ENCODE results near the gene KRT15. TPM values are rescaled to one million over a fixed set of nuclear protein-coding genes. Genes with fewer than 3 reads are reported as not detected.

The KRT15 gene
- total and polyA plus RNA-seq, 2 of the 4 experiments (the other 2 are of a cell fraction): 2.9 to 5.3 TPM

- Histone ChIP-seq H3K14ac (replicated peaks; ENCODE audit: low read depth, low read length) (no peak overlapping the region; the same call in 1 of the 2 replicates), H3K27ac (ENCODE audit: insufficient read depth, low read length) (no peak overlapping the region), H2AFZ (replicated peaks; ENCODE audit: low read length, poor library complexity) (peak overlapping the region; percentile 58), H3K36me3 (ENCODE audit: control insufficient read depth, insufficient read depth, low read length) (no peaks in the 10 kb centered on the region), H2BK15ac (ENCODE audit: low read depth, low read length) (no peak overlapping the region), H3K9ac (ENCODE audit: low read depth, low read length) (no peak overlapping the region), H2BK20ac (ENCODE audit: low read depth, low read length) (peak overlapping the region; percentile 11; the same call in 1 of the 2 replicates), H4K8ac (ENCODE audit: low read depth in 2 of 2, low read length in 2 of 2) (peak overlapping the region in 1 of 2 experiments; percentile 2; a peak in 1 of 4 replicates), H4K20me1 (ENCODE audit: insufficient read depth, low read length) (no peaks in the 10 kb centered on the region), H2BK5ac (ENCODE audit: low read depth, low read length, poor library complexity, severe bottlenecking) (no peak overlapping the region), H3K79me1 (ENCODE audit: low read depth in 1 of 2, low read length in 2 of 2) (no peaks in the 10 kb centered on the region), H2AK5ac (ENCODE audit: low read depth, low read length) (peak overlapping the region; percentile 18; the same call in 1 of the 2 replicates), H4K5ac (ENCODE audit: low read depth, low read length) (no peak overlapping the region), H3K9me3 (ENCODE audit: control insufficient read depth, insufficient read depth, low read length) (peaks cover 4% of the 10 kb centered on the region), H3K4ac (ENCODE audit: low read depth, low read length) (peak overlapping the region; percentile 5; the same call in 1 of the 2 replicates), H3K56ac (ENCODE audit: extremely low read depth, insufficient read depth, low read length) (no peak overlapping the region), H3K18ac (ENCODE audit: low read depth, low read length) (no peak overlapping the region), H3K23ac (ENCODE audit: low read depth, low read length) (no peak overlapping the region), H2BK120ac (ENCODE audit: low read depth, low read length) (peak overlapping the region; percentile 8; the same call in 1 of the 2 replicates), H3K27me3 (ENCODE audit: control insufficient read depth, insufficient read depth, low read length) (no peaks in the 10 kb centered on the region), H2AK9ac (replicated peaks; ENCODE audit: low read depth, low read length, poor library complexity) (peak overlapping the region; percentile 12), H3K4me1 (ENCODE audit: control insufficient read depth, insufficient read depth, low read length) (peaks cover 19% of the 10 kb centered on the region), H3K4me3 (ENCODE audit: insufficient read depth, low read depth, low read length) (no peak overlapping the region), H4K91ac (ENCODE audit: insufficient read depth, low read depth, low read length) (peak overlapping the region; percentile 42), H3K9me1 (ENCODE audit: insufficient read depth, low read length) (peaks cover 12% of the 10 kb centered on the region), H3K4me2 (ENCODE audit: low read depth, low read length) (no peak overlapping the region)
- no TSS peak for BruUV-seq (replicated peaks)
- CTCF ChIA-PET: interaction anchor here (1.0 kb wide), 1 partner anchor 688 kb away, joined by 5 read pairs; no protein-coding TSS in a partner anchor
- POLR2A ChIA-PET (ENCODE audit: unreplicated experiment): no interaction called here
- TF ChIP-seq POLR2A (IDR thresholded peaks at IDR 0.05; ENCODE audit: low read depth, low read length) (no peak), CHD1 (IDR thresholded peaks at IDR 0.05; ENCODE audit: low read depth, low read length) (no peak), MXI1 (IDR thresholded peaks at IDR 0.05; ENCODE audit: borderline replicate concordance, low read depth, low read length) (no peak), ELK1 (IDR thresholded peaks at IDR 0.05; ENCODE audit: borderline replicate concordance, low read depth, low read length) (no peak), CTCF (conservative IDR thresholded peaks at IDR 0.05; ENCODE audit: low read depth, low read length) (no peak), MAZ (IDR thresholded peaks at IDR 0.05; ENCODE audit: borderline replicate concordance, low read depth, low read length) (no peak)
- DNase-seq (no peak), ATAC-seq (ENCODE audit: low read depth) (no peak)
- intact Hi-C loops (cut with micrococcal nuclease) (no loop called here), dilution Hi-C loops (cut with HindIII; ENCODE audit: low sequenced_read_pairs, unreplicated experiment) (no loop called here), in situ Hi-C loops (cut with MboI; ENCODE audit: low sequenced_read_pairs) (no loop called here)
- WGBS, 2 experiments (ENCODE audit: extremely low coverage in 2 of 2, insufficient read length in 1 of 2): no CpG with 5 or more reads among the region's 5 CpGs
Measured at GRCh38 chr17:41544491-41544892, 25.8 kb upstream of the KRT15 start.
